Caco-2 (cell line): Measurements from ENCODE around the gene INTS7. TPM values are rescaled to one million over a fixed set of nuclear protein-coding genes. Genes with fewer than 3 reads are reported as not detected.
A peak's percentile ranks its signal among the peaks of the same experiment; 100 is the strongest.

ENCODE experiments used
- BruUV-seq: library from RNA; stranded (reverse); fragments of 400-500 nt; replicated peaks from 2 replicates; lab custom pipeline; 2021; lab: Mats Ljungman, UMichigan
- CTCF ChIA-PET: fragments of 300-600 bp; sonication (Branson Sonifier 250); formaldehyde crosslinking; loops from one replicate; lab custom pipeline; 2022; ENCODE audit warnings: antibody characterized with exemption; lab: Charles Lee
- POLR2A ChIA-PET: fragments of 300-600 bp; sonication (Branson Sonifier 250); formaldehyde crosslinking; loops from one replicate; lab custom pipeline; 2022; ENCODE audit warnings: antibody characterized with exemption; lab: Charles Lee
- DNase-seq, 2 experiments: peaks; one replicate each; pipeline versions ENCODE4 v3.0.0 to v3.0.0-alpha.2; 2020 to 2022
- H3K27me3 ChIP-seq: replicated peaks from 2 replicates; pipeline ENCODE4 v1.6.0; 2011; ENCODE audit warnings: low read length; ENCODE audit not compliant: control insufficient read depth, insufficient read depth
- H3K36me3 ChIP-seq: 2 replicates; pipeline ENCODE4 v1.5.1; 2011; ENCODE audit warnings: low read length; ENCODE audit not compliant: control insufficient read depth, insufficient read depth
- H3K4me1 ChIP-seq: fragments of 250-450 bp; sonication (Bioruptor Pico); 2 replicates; pipeline ENCODE4 v1.5.1; 2020; ENCODE audit warnings: mild to moderate bottlenecking
- H3K4me3 ChIP-seq: 2 replicates; pipeline ENCODE4 v1.5.1; 2011; ENCODE audit warnings: low read depth, mild to moderate bottlenecking, control low read depth, low read length
- H3K9me3 ChIP-seq: fragments of 250-450 bp; sonication (Bioruptor Pico); 2 replicates; pipeline ENCODE4 v1.5.1; 2020; ENCODE audit warnings: mild to moderate bottlenecking, moderate library complexity
- H3K27ac Mint-ChIP-seq: one replicate; pipeline ENCODE4 v1.8.0; 2022; ENCODE audit warnings: mixed read lengths; ENCODE audit not compliant: unreplicated experiment
- H3K27me3 Mint-ChIP-seq: one replicate; pipeline ENCODE4 v1.8.0; 2022; ENCODE audit warnings: mixed read lengths; ENCODE audit not compliant: insufficient read depth, unreplicated experiment
- H3K36me3 Mint-ChIP-seq: one replicate; pipeline ENCODE4 v1.8.0; 2022; ENCODE audit warnings: mild to moderate bottlenecking, mixed read lengths; ENCODE audit not compliant: insufficient read depth, unreplicated experiment
- H3K4me1 Mint-ChIP-seq: one replicate; pipeline ENCODE4 v1.8.0; 2022; ENCODE audit warnings: low read depth, mixed read lengths; ENCODE audit not compliant: unreplicated experiment
- H3K4me3 Mint-ChIP-seq: one replicate; pipeline ENCODE4 v1.8.0; 2022; ENCODE audit warnings: mild to moderate bottlenecking, moderate library complexity, mixed read lengths; ENCODE audit not compliant: unreplicated experiment
- H3K9me3 Mint-ChIP-seq: one replicate; pipeline ENCODE4 v1.8.0; 2022; ENCODE audit warnings: mixed read lengths; ENCODE audit not compliant: unreplicated experiment
- CTCF ChIP-seq, 2 experiments: fragments of 200-600 bp in 1 of 2; IDR thresholded peaks; 1 replicate in 1 of 2; 2 replicates in 1 of 2; pipeline versions ENCODE4 v1.5.1 to v1.8.0; 2011 to 2022; ENCODE audit warnings: antibody characterized with exemption in 1 of 2, control low read depth in 1 of 2, inconsistent platforms in 1 of 2, low read depth in 1 of 2, low read length in 1 of 2, mild to moderate bottlenecking in 1 of 2, moderate library complexity in 1 of 2; ENCODE audit not compliant: insufficient read depth in 1 of 2, severe bottlenecking in 1 of 2, unreplicated experiment in 1 of 2
- intact Hi-C: fragments of 100-400 bp; cut with micrococcal nuclease; formaldehyde crosslinking; loops from one replicate; pipeline ENCODE4 v1.10.0; 2022; ENCODE audit not compliant: unreplicated experiment
- total RNA-seq: library from RNA; stranded (reverse); gene quantifications from 2 replicates; pipeline ENCODE4 v1.2.3, GENCODE V29; 2022

The INTS7 gene
- total RNA-seq, 1 experiment from 2014 or later = 31.9 TPM

GRCh38 chr1:211895126-211895759 lies 140.1 kb downstream of the INTS7 start:
- Histone ChIP-seq H3K4me1 (peaks cover 16% of the 10 kb centered on the region), H3K9me3 (no peaks in the 10 kb centered on the region), H3K4me3 (no peak overlapping the region), H3K36me3 (no peaks in the 10 kb centered on the region), H3K27me3 (no peaks in the 10 kb centered on the region)
- peak overlapping the region; percentile 7 for H3K27ac Mint-ChIP-seq
- no peaks in the 10 kb centered on the region for H3K27me3 Mint-ChIP-seq
- no TSS peak for BruUV-seq
- ChIA-PET CTCF (no interaction called here), POLR2A (no interaction called here)
- no peak for TF ChIP-seq CTCF (IDR thresholded peaks at IDR 0.05; ENCODE audit: insufficient read depth in 1 of 2, low read depth in 1 of 2, low read length in 1 of 2, severe bottlenecking in 1 of 2, unreplicated experiment in 1 of 2)
- intact Hi-C loops = loop anchor here (1.0 kb wide), 1 partner anchor 140 kb away; the partner anchor contains the start of genes DTL and INTS7
- peak; percentile 46 to 76 for DNase-seq
- no peak overlapping the region for H3K4me3 Mint-ChIP-seq
- H3K9me3 Mint-ChIP-seq = no peaks in the 10 kb centered on the region
- no peaks in the 10 kb centered on the region for H3K36me3 Mint-ChIP-seq
- H3K4me1 Mint-ChIP-seq = peaks cover 11% of the 10 kb centered on the region

GRCh38 chr1:211894312-211894711 lies 141.0 kb downstream of the INTS7 start:
- intact Hi-C loops = no loop called here
- H3K27ac Mint-ChIP-seq = no peak overlapping the region
- ChIA-PET POLR2A (no interaction called here), CTCF (no interaction called here)
- no TSS peak for BruUV-seq
- Histone ChIP-seq H3K36me3 (no peaks in the 10 kb centered on the region), H3K27me3 (no peaks in the 10 kb centered on the region), H3K9me3 (no peaks in the 10 kb centered on the region), H3K4me3 (no peak overlapping the region), H3K4me1 (peaks cover 16% of the 10 kb centered on the region)
- H3K4me3 Mint-ChIP-seq = no peak overlapping the region
- H3K27me3 Mint-ChIP-seq = no peaks in the 10 kb centered on the region
- no peaks in the 10 kb centered on the region for H3K9me3 Mint-ChIP-seq
- H3K36me3 Mint-ChIP-seq = no peaks in the 10 kb centered on the region
- peaks cover 11% of the 10 kb centered on the region for H3K4me1 Mint-ChIP-seq
- DNase-seq = no peak
- TF ChIP-seq CTCF (IDR thresholded peaks at IDR 0.05; ENCODE audit: insufficient read depth in 1 of 2, low read depth in 1 of 2, low read length in 1 of 2, severe bottlenecking in 1 of 2, unreplicated experiment in 1 of 2) = no peak

- no peak for TF ChIP-seq CTCF (IDR thresholded peaks at IDR 0.05; ENCODE audit: insufficient read depth in 1 of 2, low read depth in 1 of 2, low read length in 1 of 2, severe bottlenecking in 1 of 2, unreplicated experiment in 1 of 2)
- Histone ChIP-seq H3K36me3 (no peaks in the 10 kb centered on the region), H3K4me3 (no peak overlapping the region), H3K9me3 (no peaks in the 10 kb centered on the region; the same call in 1 of the 2 replicates), H3K27me3 (no peaks in the 10 kb centered on the region), H3K4me1 (peaks cover 16% of the 10 kb centered on the region)
- Mint-ChIP-seq H3K4me1 (peaks cover 12% of the 10 kb centered on the region), H3K27me3 (no peaks in the 10 kb centered on the region), H3K27ac (no peak overlapping the region), H3K4me3 (no peak overlapping the region), H3K36me3 (no peaks in the 10 kb centered on the region), H3K9me3 (no peaks in the 10 kb centered on the region)
- ChIA-PET CTCF (no interaction called here), POLR2A (interaction anchor here (0.7 kb wide), 1 partner anchor 19 kb away, joined by 3 read pairs; no protein-coding TSS in a partner anchor)
- BruUV-seq = no TSS peak
- intact Hi-C loops = no loop called here
- DNase-seq = no peak
Measured at GRCh38 chr1:211893260-211893659, 142.1 kb downstream of the INTS7 start.
